Measurements from ENCODE around the gene HIF3A.

GRCh38 chr19:46284635-46285034, 12.2 kb upstream of the HIF3A start:
- no peak for TF ChIP-seq CTCF (IDR thresholded peaks at IDR 0.05)
- no peak for TF ChIP-seq POLR2A (IDR thresholded peaks at IDR 0.05)
